B cell (primary cell): ENCODE data around the gene SKIC2. TPM values are rescaled to one million over a fixed set of nuclear protein-coding genes. Genes with fewer than 3 reads are reported as not detected.

ENCODE experiments used
- ATAC-seq: fragments of 200-7000 bp; cut with Tn5 transposase; one replicate; pipeline ENCODE4 v1.10.0; 2021; ENCODE audit warnings: low read depth, mild to moderate bottlenecking, moderate number of reproducible peaks, moderate library complexity
- CTCF ChIA-PET: fragments of 350-600 bp; sonication (Branson Sonifier 250); formaldehyde crosslinking; loops from one replicate; lab custom pipeline; 2021; ENCODE audit warnings: antibody characterized with exemption, inconsistent platforms; lab: Charles Lee
- POLR2A ChIA-PET: fragments of 350-600 bp; sonication (Branson Sonifier 250); formaldehyde crosslinking; loops from one replicate; lab custom pipeline; 2021; ENCODE audit warnings: antibody characterized with exemption; lab: Charles Lee
- DNase-seq: peaks from one replicate; pipeline ENCODE4 v3.0.0; 2013
- H2AFZ ChIP-seq: 2 replicates; pipeline ENCODE4 v1.6.1; 2012; ENCODE audit warnings: mild to moderate bottlenecking, low read depth, low read length; ENCODE audit not compliant: insufficient read depth, poor library complexity, severe bottlenecking
- H3K27ac ChIP-seq, 2 donors: 1 replicate in 1 of 2; 2 replicates in 1 of 2; pipeline ENCODE4 v1.5.1; 2012 to 2013; ENCODE audit warnings: low read length in 2 of 2, mild to moderate bottlenecking in 2 of 2, moderate library complexity in 1 of 2
- H3K27me3 ChIP-seq, 4 experiments: fragments of 200-600 bp in 1 of 4; sonication (generic) in 1 of 4; replicated peaks in 1 of 4; 1 replicate in 2 of 4; 2 replicates in 2 of 4; pipeline versions ENCODE4 v1.6.1 to v1.7.0; 2013 to 2016; ENCODE audit warnings: low read length in 3 of 4, mild to moderate bottlenecking in 2 of 4, mixed read lengths in 1 of 4, moderate library complexity in 1 of 4; ENCODE audit not compliant: insufficient read depth in 4 of 4, control insufficient read depth in 3 of 4; ENCODE audit errors: control extremely low read depth in 1 of 4
- H3K36me3 ChIP-seq, 2 experiments: replicated peaks in 1 of 2; 1 replicate in 1 of 2; 2 replicates in 1 of 2; pipeline versions ENCODE4 v1.6.1 to v1.7.1; 2013; ENCODE audit warnings: low read length in 1 of 2; ENCODE audit not compliant: insufficient read depth in 2 of 2, control insufficient read depth in 1 of 2; ENCODE audit errors: control extremely low read depth in 1 of 2, extremely low read depth in 1 of 2
- H3K4me1 ChIP-seq, 2 donors: fragments of 200-600 bp in 1 of 2; sonication (generic) in 1 of 2; 1 replicate in 1 of 2; 2 replicates in 1 of 2; pipeline versions ENCODE4 v1.5.1 to v1.6.1; 2013 to 2017; ENCODE audit warnings: low read length in 2 of 2; ENCODE audit not compliant: control insufficient read depth in 2 of 2, insufficient read depth in 2 of 2
- H3K4me2 ChIP-seq: replicated peaks from 2 replicates; pipeline ENCODE3; 2012; ENCODE audit warnings: mild to moderate bottlenecking, low read depth, low read length; ENCODE audit not compliant: poor library complexity, severe bottlenecking
- H3K4me3 ChIP-seq, 5 experiments: fragments of 200-600 bp in 1 of 5; sonication (generic) in 1 of 5; 1 replicate in 3 of 5; 2 replicates in 2 of 5; pipeline versions ENCODE4 v1.5.1 to v1.7.0; 2011 to 2016; ENCODE audit warnings: low read length in 4 of 5, mild to moderate bottlenecking in 4 of 5, low read depth in 2 of 5, control low read depth in 1 of 5, moderate library complexity in 1 of 5; ENCODE audit not compliant: insufficient read depth in 1 of 5; ENCODE audit errors: control extremely low read depth in 1 of 5, extremely low read depth in 1 of 5
- H3K79me2 ChIP-seq: fragments of 200-600 bp; sonication (generic); one replicate; pipeline ENCODE4 v1.6.0; 2016; ENCODE audit warnings: low read length; ENCODE audit not compliant: control insufficient read depth, insufficient read depth
- H3K9ac ChIP-seq: fragments of 200-600 bp; sonication (generic); 2 replicates; pipeline ENCODE4 v1.6.1; 2017; ENCODE audit warnings: mild to moderate bottlenecking, low read length, moderate library complexity
- H3K9me3 ChIP-seq, 3 donors: one replicate each; pipeline versions ENCODE4 v1.6.1 to v1.7.1; 2013; ENCODE audit warnings: low read length in 2 of 3; ENCODE audit not compliant: control insufficient read depth in 2 of 3, insufficient read depth in 1 of 3; ENCODE audit errors: control extremely low read depth in 1 of 3
- H4K20me1 ChIP-seq: 2 replicates; pipeline ENCODE4 v1.6.0; 2012; ENCODE audit warnings: mild to moderate bottlenecking, low read length; ENCODE audit not compliant: insufficient read depth, control insufficient read depth, poor library complexity, severe bottlenecking
- H3K27ac Mint-ChIP-seq: one replicate; pipeline ENCODE4 v1.8.0; 2021; ENCODE audit warnings: mixed read lengths
- H3K27me3 Mint-ChIP-seq: one replicate; pipeline ENCODE4 v1.8.0; 2021; ENCODE audit warnings: mixed read lengths
- H3K4me1 Mint-ChIP-seq: one replicate; pipeline ENCODE4 v1.8.0; 2021; ENCODE audit warnings: mixed read lengths
- H3K4me3 Mint-ChIP-seq: one replicate; pipeline ENCODE4 v1.8.0; 2021; ENCODE audit warnings: mixed read lengths
- H3K9me3 Mint-ChIP-seq: one replicate; pipeline ENCODE4 v1.8.0; 2022; ENCODE audit warnings: mixed read lengths; ENCODE audit not compliant: insufficient read depth
- EZH2 ChIP-seq: IDR thresholded peaks from 2 replicates; pipeline ENCODE4 v1.6.1; 2012; ENCODE audit warnings: borderline replicate concordance, low read depth, mild to moderate bottlenecking, moderate library complexity, low read length; ENCODE audit not compliant: insufficient read depth, poor library complexity, severe bottlenecking
- WGBS: methylation state at CpG from one replicate; pipeline ENCODE4 v1.1.5; 2013; ENCODE audit warnings: missing lambda C conversion rate; ENCODE audit not compliant: insufficient coverage; 5-methylcytosine and 5-hydroxymethylcytosine counted together
- intact Hi-C: fragments of 100-400 bp; cut with micrococcal nuclease; formaldehyde crosslinking; loops from one replicate; pipeline ENCODE4 v1.10.0; 2022
- polyA plus RNA-seq: library from polyadenylated mRNA; depleted of rRNA; stranded (reverse); fragments of >200 nt; gene quantifications from 2 replicates; pipeline ENCODE4 v1.2.3, GENCODE V29; 2012
- total RNA-seq, 2 donors: library from RNA; stranded (reverse); fragments of 120-200 nt in 1 of 2; gene quantifications; 1 replicate in 1 of 2; 2 replicates in 1 of 2; pipeline versions ENCODE4 v1.2.3 to v1.2.4, GENCODE V29; 2013 to 2022
- TF ChIP-seq, protein P1 (sequence below): fragments of 200-600 bp; IDR thresholded peaks from one replicate; pipeline ENCODE4 v1.8.0; 2022; ENCODE audit warnings: antibody characterized with exemption, mild to moderate bottlenecking

SKIC2 gene
- total and polyA plus RNA-seq, 2 donors (not counting 1 experiment from before 2014, with no cell fraction given): 93.1 to 119 TPM

DNA sequence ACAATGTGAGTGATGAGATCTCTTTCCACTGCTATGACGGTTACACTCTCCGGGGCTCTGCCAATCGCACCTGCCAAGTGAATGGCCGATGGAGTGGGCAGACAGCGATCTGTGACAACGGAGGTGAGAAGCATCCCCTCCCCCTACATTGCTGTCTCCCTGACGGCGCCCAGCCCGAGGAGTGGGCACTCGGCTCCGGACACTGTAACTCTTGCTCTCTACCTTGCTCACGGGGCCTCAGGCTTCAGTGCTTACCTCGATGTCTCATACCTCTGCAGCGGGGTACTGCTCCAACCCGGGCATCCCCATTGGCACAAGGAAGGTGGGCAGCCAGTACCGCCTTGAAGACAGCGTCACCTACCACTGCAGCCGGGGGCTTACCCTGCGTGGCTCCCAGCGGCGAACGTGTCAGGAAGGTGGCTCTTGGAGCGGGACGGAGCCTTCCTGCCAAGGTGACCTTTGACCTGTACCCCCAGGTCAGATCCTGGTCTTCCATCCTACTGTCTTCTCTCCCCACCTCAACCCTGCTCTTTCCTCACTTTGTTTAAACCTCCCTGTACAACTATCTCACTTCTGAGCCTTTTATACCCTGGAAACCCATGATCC lies 11.8 kb upstream of the SKIC2 start:
- ChIA-PET POLR2A (no interaction called here), CTCF (no interaction called here)
- H3K36me3 ChIP-seq: peaks cover 0 to 12% of the 10 kb centered on the region in 2 experiments
- H3K4me3 ChIP-seq: no peak overlapping the region
- no peak overlapping the region for H3K27ac ChIP-seq
- ATAC-seq (no peak), DNase-seq (no peak)
- no peaks in the 10 kb centered on the region for H3K4me1 Mint-ChIP-seq
- peaks cover 0 to 26% (median 5%) of the 10 kb centered on the region in 4 experiments for H3K27me3 ChIP-seq
- no peaks in the 10 kb centered on the region for H3K79me2 ChIP-seq
- peaks cover 17% of the 10 kb centered on the region for H3K27me3 Mint-ChIP-seq
- H3K9ac ChIP-seq: no peak overlapping the region
- no peak overlapping the region for H2AFZ ChIP-seq
- no peak overlapping the region for H3K4me2 ChIP-seq
- no peak overlapping the region for H3K27ac Mint-ChIP-seq
- 92% methylated on average over 22 of the region's 24 CpGs for whole genome bisulfite sequencing
- intact Hi-C loops: no loop called here
- H3K9me3 Mint-ChIP-seq: no peaks in the 10 kb centered on the region
- no peaks in the 10 kb centered on the region for H3K9me3 ChIP-seq
- no peak overlapping the region for H3K4me3 Mint-ChIP-seq
- H3K4me1 ChIP-seq: no peaks in the 10 kb centered on the region
- H4K20me1 ChIP-seq: no peaks in the 10 kb centered on the region
- TF ChIP-seq EZH2: no peak
- TF ChIP-seq, protein P1, sequence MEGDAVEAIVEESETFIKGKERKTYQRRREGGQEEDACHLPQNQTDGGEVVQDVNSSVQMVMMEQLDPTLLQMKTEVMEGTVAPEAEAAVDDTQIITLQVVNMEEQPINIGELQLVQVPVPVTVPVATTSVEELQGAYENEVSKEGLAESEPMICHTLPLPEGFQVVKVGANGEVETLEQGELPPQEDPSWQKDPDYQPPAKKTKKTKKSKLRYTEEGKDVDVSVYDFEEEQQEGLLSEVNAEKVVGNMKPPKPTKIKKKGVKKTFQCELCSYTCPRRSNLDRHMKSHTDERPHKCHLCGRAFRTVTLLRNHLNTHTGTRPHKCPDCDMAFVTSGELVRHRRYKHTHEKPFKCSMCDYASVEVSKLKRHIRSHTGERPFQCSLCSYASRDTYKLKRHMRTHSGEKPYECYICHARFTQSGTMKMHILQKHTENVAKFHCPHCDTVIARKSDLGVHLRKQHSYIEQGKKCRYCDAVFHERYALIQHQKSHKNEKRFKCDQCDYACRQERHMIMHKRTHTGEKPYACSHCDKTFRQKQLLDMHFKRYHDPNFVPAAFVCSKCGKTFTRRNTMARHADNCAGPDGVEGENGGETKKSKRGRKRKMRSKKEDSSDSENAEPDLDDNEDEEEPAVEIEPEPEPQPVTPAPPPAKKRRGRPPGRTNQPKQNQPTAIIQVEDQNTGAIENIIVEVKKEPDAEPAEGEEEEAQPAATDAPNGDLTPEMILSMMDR: no peak

DNA sequence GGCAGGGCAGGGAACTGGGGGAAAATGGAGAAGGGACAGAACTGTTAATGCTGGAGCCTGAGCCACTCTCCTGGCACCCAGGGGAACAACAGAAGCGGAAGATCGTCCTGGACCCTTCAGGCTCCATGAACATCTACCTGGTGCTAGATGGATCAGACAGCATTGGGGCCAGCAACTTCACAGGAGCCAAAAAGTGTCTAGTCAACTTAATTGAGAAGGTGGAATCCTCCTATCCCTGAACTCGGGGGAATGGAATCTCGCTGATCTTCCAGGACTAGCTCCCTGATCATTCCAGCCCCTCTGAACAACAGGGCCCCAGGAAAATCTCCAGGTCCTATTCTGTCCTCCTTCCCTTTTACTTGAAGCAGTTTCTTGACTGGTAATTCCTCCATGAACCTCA lies 11.1 kb upstream of the SKIC2 start:
- no peak for TF ChIP-seq EZH2
- TF ChIP-seq, protein P1: no peak
- Histone ChIP-seq H3K79me2 (no peaks in the 10 kb centered on the region), H3K4me3 (no peak overlapping the region), H3K4me2 (no peak overlapping the region), H3K36me3 (peaks cover 0 to 19% of the 10 kb centered on the region in 2 experiments), H3K9me3 (no peaks in the 10 kb centered on the region), H3K27ac (no peak overlapping the region), H4K20me1 (no peaks in the 10 kb centered on the region), H2AFZ (no peak overlapping the region), H3K4me1 (no peaks in the 10 kb centered on the region), H3K9ac (no peak overlapping the region), H3K27me3 (peaks cover 0 to 22% (median 5%) of the 10 kb centered on the region in 4 experiments)
- 96% methylated on average over 4 of the region's 4 CpGs for WGBS
- CTCF ChIA-PET: no interaction called here
- Mint-ChIP-seq H3K27me3 (peaks cover 10% of the 10 kb centered on the region), H3K4me3 (no peak overlapping the region), H3K9me3 (no peaks in the 10 kb centered on the region), H3K27ac (no peak overlapping the region), H3K4me1 (no peaks in the 10 kb centered on the region)
- no peak for ATAC-seq
- intact Hi-C loops: no loop called here
- DNase-seq: no peak
- POLR2A ChIA-PET: no interaction called here
